Measurements from ENCODE around the gene CRYGS. TPM values are rescaled to one million over a fixed set of nuclear protein-coding genes. Genes with fewer than 3 reads are reported as not detected.
A peak's percentile ranks its signal among the peaks of the same experiment; 100 is the strongest.

Gene CRYGS
- polyA plus RNA-seq, 2 of the 4 experiments (the other 2 are of a cell fraction) = 0.65 to 2.5 TPM

DNA sequence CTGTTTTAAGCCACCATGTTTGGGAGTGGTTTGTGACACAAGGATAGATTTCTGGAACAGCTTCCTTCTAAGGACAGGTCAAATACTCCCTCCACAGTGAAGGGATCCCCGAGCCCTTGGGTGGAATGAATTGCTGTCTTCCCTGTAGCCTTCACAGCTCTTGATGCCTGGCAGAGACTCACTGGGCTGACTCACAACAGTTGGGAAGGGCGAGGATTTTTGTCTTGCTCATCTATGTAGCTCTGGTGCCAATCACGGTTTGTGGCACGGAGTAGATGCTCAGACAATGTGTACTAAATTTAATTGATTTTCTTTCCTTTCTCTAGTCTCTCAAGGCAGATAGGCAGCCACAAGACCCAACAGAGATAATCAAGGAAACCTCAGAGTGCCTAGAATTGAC lies 27.0 kb downstream of the CRYGS start:
- H3K4me1 ChIP-seq = no peaks in the 10 kb centered on the region
- ATAC-seq (no peak), FAIRE-seq (no peak), DNase-seq (ENCODE audit: low read depth in 1 of 2, low spot score in 1 of 2) (no peak)
- no peak overlapping the region for H3K4me3 ChIP-seq
- H3K9me3 ChIP-seq = no peaks in the 10 kb centered on the region
- POLR2A ChIA-PET = no interaction called here
- TF ChIP-seq HOXA7 (CRISPR knock-in tag; IDR thresholded peaks at IDR 0.05) = no peak
- TF ChIP-seq FOSB (CRISPR knock-in tag; IDR thresholded peaks at IDR 0.05) = no peak
- TF ChIP-seq FOSL2 (IDR thresholded peaks at IDR 0.05) = no peak
- no peak for TF ChIP-seq FOSL2 (CRISPR knock-in tag; IDR thresholded peaks at IDR 0.05)
- no peak for TF ChIP-seq ZC3H11A (IDR thresholded peaks at IDR 0.05)
- TF ChIP-seq MAFK (IDR thresholded peaks at IDR 0.05; ENCODE audit: partially characterized antibody) = no peak
- no peak for TF ChIP-seq POLR2AphosphoS2 (conservative IDR thresholded peaks at IDR 0.05; ENCODE audit: low read length)
- TF ChIP-seq, protein P1, sequence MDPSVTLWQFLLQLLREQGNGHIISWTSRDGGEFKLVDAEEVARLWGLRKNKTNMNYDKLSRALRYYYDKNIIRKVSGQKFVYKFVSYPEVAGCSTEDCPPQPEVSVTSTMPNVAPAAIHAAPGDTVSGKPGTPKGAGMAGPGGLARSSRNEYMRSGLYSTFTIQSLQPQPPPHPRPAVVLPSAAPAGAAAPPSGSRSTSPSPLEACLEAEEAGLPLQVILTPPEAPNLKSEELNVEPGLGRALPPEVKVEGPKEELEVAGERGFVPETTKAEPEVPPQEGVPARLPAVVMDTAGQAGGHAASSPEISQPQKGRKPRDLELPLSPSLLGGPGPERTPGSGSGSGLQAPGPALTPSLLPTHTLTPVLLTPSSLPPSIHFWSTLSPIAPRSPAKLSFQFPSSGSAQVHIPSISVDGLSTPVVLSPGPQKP (IDR thresholded peaks at IDR 0.05; ENCODE audit: low read depth, low read length) = no peak
- TF ChIP-seq HES2 (IDR thresholded peaks at IDR 0.05) = no peak
- no peak for TF ChIP-seq HOXB5 (CRISPR knock-in tag; IDR thresholded peaks at IDR 0.05)
- no peak for TF ChIP-seq CEBPB (IDR thresholded peaks at IDR 0.05)
- TF ChIP-seq TFCP2L1 (CRISPR knock-in tag; IDR thresholded peaks at IDR 0.05) = no peak
- TF ChIP-seq RFX5 (IDR thresholded peaks at IDR 0.05) = no peak
- no peak for TF ChIP-seq POLR2A (IDR thresholded peaks at IDR 0.05; ENCODE audit: low read length)
- no peak for TF ChIP-seq HEYL (CRISPR knock-in tag; IDR thresholded peaks at IDR 0.05)
- no peak for TF ChIP-seq EP300 (IDR thresholded peaks at IDR 0.05)
- TF ChIP-seq RCOR1 (IDR thresholded peaks at IDR 0.05; ENCODE audit: low read depth, low read length) = no peak
- no peak overlapping the region for H3K27ac ChIP-seq
- no peak overlapping the region for H3K4me2 ChIP-seq
- CTCF ChIA-PET = interaction anchor here (1.0 kb wide), 1 partner anchor 258 kb away, joined by 3 read pairs; no protein-coding TSS in a partner anchor
- 0% methylated on average over 4 of the region's 4 CpGs for WGBS (ENCODE audit: missing lambda C conversion rate)

DNA sequence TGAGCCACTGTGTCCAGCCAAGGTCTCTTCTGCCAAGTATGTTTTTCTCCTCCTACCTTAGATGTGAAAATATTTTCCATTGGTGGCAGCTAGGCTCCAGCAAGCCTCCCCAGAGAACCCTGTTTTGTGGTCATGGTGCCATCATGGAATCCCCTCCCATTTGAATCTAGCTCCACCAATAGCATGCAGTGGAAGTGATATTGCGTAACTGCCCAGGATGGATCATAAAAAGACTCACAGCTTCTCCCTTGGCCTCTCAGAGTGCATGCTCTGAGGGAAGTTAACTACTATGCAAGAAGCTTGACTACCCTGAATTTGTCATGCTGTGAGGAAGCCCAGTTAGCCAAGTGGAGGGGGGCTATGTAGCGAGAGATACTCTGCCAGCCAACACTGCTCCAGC lies 27.5 kb downstream of the CRYGS start:
- POLR2A ChIA-PET = no interaction called here
- H3K9me3 ChIP-seq = no peaks in the 10 kb centered on the region
- H3K27ac ChIP-seq = no peak overlapping the region
- H3K4me3 ChIP-seq = no peak overlapping the region
- no peak overlapping the region for H3K4me2 ChIP-seq
- WGBS (ENCODE audit: missing lambda C conversion rate) = 40% methylated on average over 1 of the region's 2 CpGs
- FAIRE-seq (no peak), DNase-seq (ENCODE audit: low read depth in 1 of 2, low spot score in 1 of 2) (no peak), ATAC-seq (no peak)
- no peaks in the 10 kb centered on the region for H3K4me1 ChIP-seq
- CTCF ChIA-PET = no interaction called here
- TF ChIP-seq CEBPB (IDR thresholded peaks at IDR 0.05) = peak in 1 of 2 experiments; percentile 56; a peak in 2 of 4 replicates
- no peak for TF ChIP-seq BHLHE40 (IDR thresholded peaks at IDR 0.05; ENCODE audit: low read depth, low read length)
- no peak for TF ChIP-seq HOXB13 (CRISPR knock-in tag; IDR thresholded peaks at IDR 0.05; ENCODE audit: low read depth)

- CTCF ChIA-PET = interaction anchor here (0.5 kb wide), 1 partner anchor 532 kb away, joined by 3 read pairs; no protein-coding TSS in a partner anchor
- Histone ChIP-seq H3K4me2 (no peak overlapping the region), H3K4me1 (no peaks in the 10 kb centered on the region), H3K9me3 (no peaks in the 10 kb centered on the region), H3K4me3 (no peak overlapping the region), H3K27ac (no peak overlapping the region)
- no peak for ATAC-seq
- POLR2A ChIA-PET = no interaction called here
- DNase-seq (ENCODE audit: low read depth in 1 of 2, low spot score in 1 of 2) = no peak
- no peak for FAIRE-seq
- no peak for TF ChIP-seq PBX3 (IDR thresholded peaks at IDR 0.05)
- TF ChIP-seq ZFP36 (IDR thresholded peaks at IDR 0.05; ENCODE audit: borderline replicate concordance, partially characterized antibody) = no peak
- TF ChIP-seq FOSL2 (IDR thresholded peaks at IDR 0.05) = no peak
- TF ChIP-seq FOSL2 (CRISPR knock-in tag; IDR thresholded peaks at IDR 0.05) = no peak
- TF ChIP-seq CBX2 (IDR thresholded peaks at IDR 0.05; ENCODE audit: borderline replicate concordance, low read depth) = no peak
- TF ChIP-seq CHD2 (IDR thresholded peaks at IDR 0.05; ENCODE audit: low read length, partially characterized antibody) = no peak
- no peak for TF ChIP-seq FOSB (CRISPR knock-in tag; IDR thresholded peaks at IDR 0.05)
- 13% methylated on average over 4 of the region's 4 CpGs for WGBS (ENCODE audit: missing lambda C conversion rate)
Measured at GRCh38 chr3:186515125-186515524, 29.1 kb downstream of the CRYGS start.

All from A549 (cell line).